ENCODE measurements around the gene HMHB1.

Gene HMHB1

GRCh38 chr5:143781993-143782520 lies 29.9 kb upstream of the HMHB1 start:
- TF ChIP-seq, protein P1, sequence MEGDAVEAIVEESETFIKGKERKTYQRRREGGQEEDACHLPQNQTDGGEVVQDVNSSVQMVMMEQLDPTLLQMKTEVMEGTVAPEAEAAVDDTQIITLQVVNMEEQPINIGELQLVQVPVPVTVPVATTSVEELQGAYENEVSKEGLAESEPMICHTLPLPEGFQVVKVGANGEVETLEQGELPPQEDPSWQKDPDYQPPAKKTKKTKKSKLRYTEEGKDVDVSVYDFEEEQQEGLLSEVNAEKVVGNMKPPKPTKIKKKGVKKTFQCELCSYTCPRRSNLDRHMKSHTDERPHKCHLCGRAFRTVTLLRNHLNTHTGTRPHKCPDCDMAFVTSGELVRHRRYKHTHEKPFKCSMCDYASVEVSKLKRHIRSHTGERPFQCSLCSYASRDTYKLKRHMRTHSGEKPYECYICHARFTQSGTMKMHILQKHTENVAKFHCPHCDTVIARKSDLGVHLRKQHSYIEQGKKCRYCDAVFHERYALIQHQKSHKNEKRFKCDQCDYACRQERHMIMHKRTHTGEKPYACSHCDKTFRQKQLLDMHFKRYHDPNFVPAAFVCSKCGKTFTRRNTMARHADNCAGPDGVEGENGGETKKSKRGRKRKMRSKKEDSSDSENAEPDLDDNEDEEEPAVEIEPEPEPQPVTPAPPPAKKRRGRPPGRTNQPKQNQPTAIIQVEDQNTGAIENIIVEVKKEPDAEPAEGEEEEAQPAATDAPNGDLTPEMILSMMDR (IDR thresholded peaks at IDR 0.05; ENCODE audit: low read depth, low read length, missing control alignments) = no peak
- in situ Hi-C loops (cut with HindIII; ENCODE audit: low pct_ligation_motif_present, low sequenced_read_pairs) = no loop called here
- no peak for DNase-seq
- Histone ChIP-seq H3K27ac (no peak overlapping the region), H3K36me3 (replicated peaks) (no peaks in the 10 kb centered on the region), H3K4me3 (ENCODE audit: low read depth, low read length) (no peak overlapping the region), H3K27me3 (replicated peaks) (no peaks in the 10 kb centered on the region)

DNA sequence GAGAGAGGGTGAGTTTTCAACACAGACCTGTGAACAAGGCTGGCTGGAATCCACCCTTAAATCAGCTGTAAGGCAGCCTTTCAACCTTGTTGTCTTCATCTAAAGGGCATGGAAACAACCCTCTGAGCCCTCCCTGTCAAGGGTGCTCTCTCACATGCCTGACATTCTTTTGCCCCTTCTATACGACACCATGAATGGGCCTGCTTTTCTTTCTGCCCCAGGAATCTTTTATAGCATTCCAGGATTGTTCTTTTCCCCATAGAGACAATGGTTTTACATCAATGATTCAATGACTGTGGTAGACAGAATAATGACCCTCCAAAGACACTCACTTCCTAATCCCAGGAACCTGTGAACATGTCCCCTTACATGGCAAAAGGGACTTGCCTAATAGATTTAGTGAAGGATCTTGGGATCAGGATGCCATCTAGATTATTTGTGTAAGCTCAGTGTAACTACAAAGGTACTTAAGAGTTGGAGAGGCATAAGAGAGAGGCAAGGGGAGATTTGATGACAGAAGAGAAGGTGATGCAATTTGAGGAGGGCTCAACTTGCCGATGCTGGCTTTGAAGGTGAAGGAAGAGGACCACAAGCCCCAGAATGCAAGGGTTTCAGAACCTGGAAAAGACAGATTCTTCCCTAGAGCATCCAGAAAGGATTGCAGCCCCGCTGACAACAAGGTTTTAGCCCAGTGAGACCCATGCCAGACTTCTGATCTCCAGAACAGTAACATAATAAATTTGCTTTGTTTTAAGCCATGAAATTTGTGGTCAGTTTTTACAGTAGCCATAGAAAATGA lies 29.2 kb upstream of the HMHB1 start:
- no peaks in the 10 kb centered on the region for H3K36me3 ChIP-seq (replicated peaks)
- in situ Hi-C loops (cut with HindIII; ENCODE audit: low pct_ligation_motif_present, low sequenced_read_pairs) = no loop called here
- TF ChIP-seq, protein P1 (IDR thresholded peaks at IDR 0.05; ENCODE audit: low read depth, low read length, missing control alignments) = no peak
- no peaks in the 10 kb centered on the region for H3K27me3 ChIP-seq (replicated peaks)
- H3K27ac ChIP-seq = no peak overlapping the region
- H3K4me3 ChIP-seq (ENCODE audit: low read depth, low read length) = no peak overlapping the region
- no peak for DNase-seq

- no peak for DNase-seq
- no peak overlapping the region for H3K27ac ChIP-seq
- no peaks in the 10 kb centered on the region for H3K27me3 ChIP-seq (replicated peaks)
- H3K4me3 ChIP-seq (ENCODE audit: low read depth, low read length) = no peak overlapping the region
- TF ChIP-seq, protein P1 (IDR thresholded peaks at IDR 0.05; ENCODE audit: low read depth, low read length, missing control alignments) = no peak
- H3K36me3 ChIP-seq (replicated peaks) = no peaks in the 10 kb centered on the region
- in situ Hi-C loops (cut with HindIII; ENCODE audit: low pct_ligation_motif_present, low sequenced_read_pairs) = no loop called here
These were observed 23.6 kb upstream of the HMHB1 start for GRCh38 chr5:143788401-143788800.

- Histone ChIP-seq H3K4me3 (ENCODE audit: low read depth, low read length) (no peak overlapping the region), H3K36me3 (replicated peaks) (no peaks in the 10 kb centered on the region), H3K27ac (no peak overlapping the region), H3K27me3 (replicated peaks) (no peaks in the 10 kb centered on the region)
- TF ChIP-seq, protein P1 (IDR thresholded peaks at IDR 0.05; ENCODE audit: low read depth, low read length, missing control alignments) = no peak
- no peak for DNase-seq
- in situ Hi-C loops (cut with HindIII; ENCODE audit: low pct_ligation_motif_present, low sequenced_read_pairs) = no loop called here
These were observed 21.4 kb upstream of the HMHB1 start for GRCh38 chr5:143790457-143791112.

DNA sequence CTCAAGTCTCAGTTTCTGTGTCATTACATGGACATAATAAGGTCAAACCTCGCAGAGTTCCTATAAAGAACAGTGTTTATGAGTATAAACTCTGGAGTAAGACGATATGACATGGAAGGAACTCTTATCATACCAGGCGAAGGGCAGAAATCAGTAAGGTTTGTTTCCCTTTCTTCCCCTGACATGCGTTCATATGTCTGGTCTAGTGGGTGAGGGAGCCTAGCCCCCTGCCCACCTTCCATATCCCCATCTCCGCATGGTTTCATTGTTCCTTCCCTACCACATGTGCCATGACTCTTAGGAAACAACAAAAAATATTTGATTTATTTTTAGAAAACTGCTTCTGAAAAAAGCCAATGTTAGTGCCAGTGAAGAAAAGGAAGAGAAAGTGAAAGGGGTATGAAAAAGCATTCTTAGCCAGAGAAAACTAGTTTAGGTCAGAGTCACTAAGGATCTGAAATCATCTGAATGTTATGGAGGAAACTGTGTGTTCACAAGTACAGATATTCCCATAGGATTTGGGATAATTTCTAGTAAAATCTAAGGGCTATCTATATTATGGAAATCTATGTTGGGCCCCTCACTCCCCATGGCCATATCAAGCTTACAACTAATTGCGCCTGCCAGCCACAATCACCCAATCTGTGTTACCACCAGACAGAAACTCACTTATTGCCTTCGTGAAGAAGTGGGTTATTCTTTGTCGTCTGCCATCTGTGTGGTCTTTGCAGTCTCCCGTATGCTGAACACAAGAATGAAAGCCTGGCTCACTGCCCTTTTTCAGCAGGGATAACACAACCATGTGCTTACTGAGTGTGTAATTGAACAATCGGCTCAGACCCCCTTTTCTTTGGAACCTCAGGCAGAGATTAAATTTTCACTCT lies 19.9 kb upstream of the HMHB1 start:
- TF ChIP-seq, protein P1 (IDR thresholded peaks at IDR 0.05; ENCODE audit: low read depth, low read length, missing control alignments) = no peak
- Histone ChIP-seq H3K27ac (no peak overlapping the region), H3K27me3 (replicated peaks) (no peaks in the 10 kb centered on the region), H3K36me3 (replicated peaks) (no peaks in the 10 kb centered on the region), H3K4me3 (ENCODE audit: low read depth, low read length) (no peak overlapping the region)
- DNase-seq = no peak
- in situ Hi-C loops (cut with HindIII; ENCODE audit: low pct_ligation_motif_present, low sequenced_read_pairs) = no loop called here
